Activated T-helper 1 cell treated with anti-CD3 and anti-CD28 coated beads, Interleukin-2, amount 50 U/mL, for 16 hours (primary cell): ENCODE data around the gene PPM1L.

ENCODE experiments used
- DNase-seq, 2 donors: peaks; one replicate each; pipeline ENCODE4 v3.0.0-alpha.2; 2020; ENCODE audit warnings: low read depth in 1 of 2, low spot score in 1 of 2

The PPM1L gene

GRCh38 chr3:160842021-160843005, 86.3 kb downstream of the PPM1L start:
- no peak for DNase-seq

DNA sequence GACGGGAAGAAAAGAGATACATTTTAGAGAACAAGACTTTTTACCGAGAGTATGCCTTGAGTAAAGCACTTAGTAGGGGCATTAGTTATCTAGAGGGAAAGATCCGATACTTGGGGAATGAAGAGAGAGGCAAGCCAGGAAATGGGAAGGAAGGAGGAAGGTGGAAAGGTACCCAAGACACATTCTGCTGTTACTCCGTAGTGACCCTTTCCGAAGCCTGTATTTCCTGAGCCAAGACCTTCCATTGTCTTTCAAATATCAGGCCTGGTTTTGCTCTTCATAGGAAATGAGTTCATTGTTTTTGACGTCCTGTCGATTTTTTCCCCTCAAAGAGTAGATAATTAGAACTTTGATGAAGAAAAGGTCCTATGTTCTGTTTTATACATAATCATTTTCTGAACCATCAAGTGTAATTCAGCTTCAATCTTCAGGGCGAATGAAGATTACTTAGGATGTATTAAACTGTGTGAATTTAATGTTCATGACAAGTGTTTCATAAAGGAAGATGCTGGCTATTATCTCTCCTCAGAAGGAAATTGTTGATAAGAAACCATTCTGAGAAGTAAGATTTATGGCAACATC, 95.7 kb downstream of the PPM1L start:
- no peak for DNase-seq

GRCh38 chr3:160852856-160853255, 96.8 kb downstream of the PPM1L start:
- no peak for DNase-seq

DNA sequence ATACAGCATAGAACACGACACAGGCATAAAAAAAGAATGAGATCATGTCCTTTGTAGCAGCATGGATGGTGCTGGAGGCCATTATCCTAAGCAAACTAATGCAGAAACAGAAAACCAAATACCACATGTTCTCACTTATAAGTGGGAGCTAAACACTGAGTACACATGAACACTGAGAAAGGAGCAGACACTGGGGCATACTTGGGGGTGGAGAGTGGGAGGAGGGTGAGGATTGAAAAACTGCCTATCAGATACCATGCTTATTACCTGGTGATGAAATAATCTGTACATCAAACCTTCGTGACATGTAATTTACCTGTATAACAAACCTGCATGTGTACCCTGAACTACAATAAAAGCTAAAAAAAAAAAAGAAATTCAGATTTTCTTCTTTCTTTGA, 100.4 kb downstream of the PPM1L start:
- DNase-seq: no peak

DNA sequence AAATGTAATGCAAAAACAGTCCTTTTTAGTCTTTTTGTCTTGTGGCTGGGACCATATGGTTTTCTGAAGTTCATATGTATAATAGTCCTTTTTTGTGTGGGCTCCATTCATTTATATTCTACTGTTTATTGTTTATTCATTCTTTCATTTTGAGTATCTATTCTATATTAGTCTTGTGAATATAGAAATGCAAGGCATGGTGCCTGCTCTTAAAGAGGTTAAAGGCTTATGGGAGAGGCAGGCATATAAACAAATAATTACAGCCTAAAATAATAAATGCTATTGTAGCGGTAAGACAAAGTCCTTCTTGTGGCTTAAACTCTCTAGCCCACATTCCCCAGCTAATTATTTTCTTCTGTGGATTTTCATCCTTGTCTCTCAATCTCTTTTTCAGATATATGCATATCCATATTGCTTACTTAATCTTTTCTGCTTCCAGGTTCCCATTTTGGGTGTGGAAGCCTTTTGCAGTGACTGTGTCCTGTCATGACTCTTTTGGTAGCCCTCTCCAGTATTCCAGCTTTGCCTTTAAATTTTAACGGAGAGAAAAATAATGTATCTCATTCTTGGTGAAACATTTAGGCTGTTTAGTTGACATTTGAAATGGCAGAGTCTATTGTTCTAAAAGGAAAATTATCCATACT, 101.6 kb downstream of the PPM1L start:
- DNase-seq: no peak

DNA sequence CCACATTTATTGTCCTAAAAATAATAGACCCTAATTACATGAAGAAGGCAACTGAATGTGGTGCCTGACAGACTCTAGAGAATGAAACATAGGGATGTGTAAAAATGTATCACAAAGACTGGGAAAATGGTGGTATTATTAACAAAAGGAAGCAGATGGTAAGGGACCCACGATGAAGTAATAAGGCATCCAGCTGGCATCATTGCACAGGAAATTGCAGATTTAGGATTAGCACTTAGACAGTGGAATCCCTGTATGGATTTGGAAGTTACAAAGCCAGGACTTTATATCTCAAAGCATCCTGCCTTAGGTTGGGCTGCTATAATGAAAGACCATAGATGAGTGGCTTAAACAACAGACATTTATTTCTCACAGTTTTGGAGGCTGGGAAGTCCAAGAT, 104.3 kb downstream of the PPM1L start:
- DNase-seq: no peak

GRCh38 chr3:160869825-160870224, 113.8 kb downstream of the PPM1L start:
- no peak for DNase-seq

- no peak for DNase-seq
Observed at GRCh38 chr3:160870327-160870726, 114.3 kb downstream of the PPM1L start.

DNA sequence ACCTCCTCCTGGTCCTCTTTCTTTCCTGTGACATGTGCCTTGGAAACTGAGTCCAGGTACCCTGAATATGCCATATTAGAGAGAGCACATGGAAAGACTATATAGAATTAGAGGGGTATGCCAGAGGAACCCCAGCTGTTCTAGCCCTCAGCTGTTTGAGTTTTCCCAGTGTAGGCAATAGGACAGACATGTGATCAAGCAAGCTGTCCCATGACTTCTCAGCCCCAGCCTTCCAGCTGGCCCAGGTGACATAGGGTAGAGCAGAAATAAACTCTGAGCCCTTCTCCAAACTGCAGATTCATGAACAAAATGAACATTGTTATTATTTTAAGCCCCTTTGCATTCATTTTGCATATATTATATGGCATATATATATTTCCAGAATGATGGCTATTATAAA, 118.7 kb downstream of the PPM1L start:
- no peak for DNase-seq

DNA sequence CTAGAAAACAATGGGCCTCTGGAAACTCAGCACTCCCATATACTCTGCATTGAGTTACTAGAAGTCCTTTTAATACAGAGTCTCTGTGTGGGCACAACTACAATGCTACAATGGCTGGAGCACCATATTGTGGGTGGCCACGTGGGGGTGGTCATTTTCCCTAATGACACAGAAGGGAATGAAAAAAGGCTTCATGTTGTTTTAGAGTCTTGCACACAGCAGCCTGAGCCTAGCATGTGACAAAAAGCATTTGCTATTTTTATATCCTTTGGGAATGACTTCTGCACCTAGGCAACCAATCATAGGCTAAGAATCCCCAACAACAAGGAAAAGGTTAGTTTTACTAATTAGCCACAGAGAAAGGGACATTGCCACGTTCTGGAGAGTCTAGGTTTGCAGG, 120.6 kb downstream of the PPM1L start:
- DNase-seq: no peak

DNA sequence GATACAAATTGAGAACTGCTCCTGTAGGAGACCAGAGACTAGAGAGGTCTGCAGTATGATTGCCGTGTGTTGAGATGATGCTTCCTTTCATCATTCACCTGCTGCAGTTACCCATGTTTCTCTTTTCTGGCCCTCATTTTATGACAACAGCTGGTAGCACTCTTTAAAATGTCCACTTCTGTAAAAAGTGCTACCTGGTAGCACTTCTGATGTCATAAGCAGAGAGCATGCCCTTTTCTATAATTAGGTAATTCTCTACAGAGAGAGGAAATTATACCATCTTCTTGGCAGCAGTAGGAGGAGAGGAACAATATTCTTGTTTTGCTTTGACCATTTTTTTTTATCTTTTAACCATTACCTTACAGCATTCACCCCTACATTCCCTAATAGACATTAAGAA, 123.8 kb downstream of the PPM1L start:
- DNase-seq: no peak

DNA sequence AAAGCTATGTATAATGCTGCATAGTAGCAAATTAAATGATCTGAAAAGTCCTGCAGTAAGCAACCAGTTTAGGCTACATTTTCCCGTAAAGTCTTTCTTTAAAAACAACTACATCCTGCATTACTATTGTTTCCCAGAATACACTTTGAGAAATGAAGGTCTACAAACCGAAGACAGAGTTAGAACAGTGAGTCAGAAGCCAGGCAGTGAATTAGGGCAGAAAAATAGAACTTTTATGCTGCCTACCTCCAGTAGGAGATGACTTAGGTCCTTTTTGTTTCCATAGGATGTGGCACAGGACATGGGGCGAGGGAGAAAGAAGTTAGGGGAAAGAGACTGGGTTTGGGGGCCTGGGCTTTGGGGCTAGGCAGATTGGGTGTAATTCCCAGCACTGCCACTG, 127.3 kb downstream of the PPM1L start:
- DNase-seq: no peak

GRCh38 chr3:160885791-160886286, 129.8 kb downstream of the PPM1L start:
- DNase-seq: no peak

- no peak for DNase-seq
Observed at GRCh38 chr3:160886421-160886820, 130.4 kb downstream of the PPM1L start.

GRCh38 chr3:160893207-160893606, 137.2 kb downstream of the PPM1L start:
- no peak for DNase-seq

GRCh38 chr3:160904691-160905090, 148.7 kb downstream of the PPM1L start:
- no peak for DNase-seq

- no peak for DNase-seq
Observed at GRCh38 chr3:160906646-160907045, 150.6 kb downstream of the PPM1L start.

- DNase-seq: no peak
Observed at GRCh38 chr3:160909917-160910316, 153.9 kb downstream of the PPM1L start.

GRCh38 chr3:160911411-160911810, 155.4 kb downstream of the PPM1L start:
- no peak for DNase-seq

DNA sequence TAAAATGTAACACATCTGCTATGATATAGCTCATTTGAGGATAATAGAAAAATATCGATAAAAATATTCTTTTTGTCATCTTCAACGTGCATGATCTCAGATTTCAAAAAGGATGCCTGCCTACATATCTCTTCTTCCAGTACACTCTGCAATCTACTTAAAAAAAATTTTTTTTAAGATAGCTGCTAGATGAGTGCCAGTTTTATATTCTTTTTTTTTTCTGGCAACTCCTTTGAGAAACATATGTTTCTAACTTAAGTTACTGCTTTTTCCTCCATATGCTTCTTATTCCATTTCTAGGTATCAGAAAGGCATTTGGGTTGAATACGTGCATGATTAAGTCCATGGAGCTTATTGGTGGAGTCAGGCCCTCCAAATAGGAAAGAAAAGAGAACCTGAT, 160.4 kb downstream of the PPM1L start:
- DNase-seq: no peak

GRCh38 chr3:160919942-160920341, 163.9 kb downstream of the PPM1L start:
- DNase-seq: no peak
